Measurements from ENCODE around the gene CCDC33. TPM values are rescaled to one million over a fixed set of nuclear protein-coding genes. Genes with fewer than 3 reads are reported as not detected.

The CCDC33 gene
- total RNA-seq, 1 experiment from 2014 or later: 10.6 TPM

- TF ChIP-seq, protein P1, sequence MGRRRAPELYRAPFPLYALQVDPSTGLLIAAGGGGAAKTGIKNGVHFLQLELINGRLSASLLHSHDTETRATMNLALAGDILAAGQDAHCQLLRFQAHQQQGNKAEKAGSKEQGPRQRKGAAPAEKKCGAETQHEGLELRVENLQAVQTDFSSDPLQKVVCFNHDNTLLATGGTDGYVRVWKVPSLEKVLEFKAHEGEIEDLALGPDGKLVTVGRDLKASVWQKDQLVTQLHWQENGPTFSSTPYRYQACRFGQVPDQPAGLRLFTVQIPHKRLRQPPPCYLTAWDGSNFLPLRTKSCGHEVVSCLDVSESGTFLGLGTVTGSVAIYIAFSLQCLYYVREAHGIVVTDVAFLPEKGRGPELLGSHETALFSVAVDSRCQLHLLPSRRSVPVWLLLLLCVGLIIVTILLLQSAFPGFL (CRISPR knock-in tag; IDR thresholded peaks at IDR 0.05; ENCODE audit: borderline replicate concordance): no peak
- TF ChIP-seq ZMAT4 (CRISPR knock-in tag; IDR thresholded peaks at IDR 0.05) (no peak), SMAD3 (CRISPR knock-in tag; IDR thresholded peaks at IDR 0.05; ENCODE audit: borderline replicate concordance) (no peak), ZNF512 (CRISPR knock-in tag; IDR thresholded peaks at IDR 0.05; ENCODE audit: borderline replicate concordance) (no peak)
Observed at GRCh38 chr15:74215958-74216357, 20.2 kb upstream of the CCDC33 start (continued).

- ATAC-seq: no peak
- H3K27me3 Mint-ChIP-seq (ENCODE audit: low read depth): peaks cover 62% of the 10 kb centered on the region
- no peak for DNase-seq (ENCODE audit: low spot score)
- ChIA-PET POLR2A (no interaction called here), CTCF (no interaction called here)
- TF ChIP-seq TP53 (CRISPR knock-in tag; IDR thresholded peaks at IDR 0.05): no peak
- peaks cover 70% of the 10 kb centered on the region for H3K4me1 Mint-ChIP-seq
- no peaks in the 10 kb centered on the region for H3K36me3 Mint-ChIP-seq
- H3K4me3 Mint-ChIP-seq: no peak overlapping the region
- H3K9me3 Mint-ChIP-seq: no peaks in the 10 kb centered on the region
- no peak overlapping the region for H3K27ac Mint-ChIP-seq
Observed at GRCh38 chr15:74216949-74217348, 19.2 kb upstream of the CCDC33 start.

GRCh38 chr15:74217907-74218885 lies 17.9 kb upstream of the CCDC33 start:
- H3K9me3 Mint-ChIP-seq: no peaks in the 10 kb centered on the region
- ATAC-seq (no peak), DNase-seq (ENCODE audit: low spot score) (no peak)
- POLR2A ChIA-PET: no interaction called here
- no peak overlapping the region for H3K27ac Mint-ChIP-seq
- H3K36me3 Mint-ChIP-seq: no peaks in the 10 kb centered on the region
- TF ChIP-seq ESRRA (CRISPR knock-in tag; IDR thresholded peaks at IDR 0.05; ENCODE audit: borderline replicate concordance): no peak
- no peak for TF ChIP-seq FOXK1 (CRISPR knock-in tag; IDR thresholded peaks at IDR 0.05)
- TF ChIP-seq, protein P2, sequence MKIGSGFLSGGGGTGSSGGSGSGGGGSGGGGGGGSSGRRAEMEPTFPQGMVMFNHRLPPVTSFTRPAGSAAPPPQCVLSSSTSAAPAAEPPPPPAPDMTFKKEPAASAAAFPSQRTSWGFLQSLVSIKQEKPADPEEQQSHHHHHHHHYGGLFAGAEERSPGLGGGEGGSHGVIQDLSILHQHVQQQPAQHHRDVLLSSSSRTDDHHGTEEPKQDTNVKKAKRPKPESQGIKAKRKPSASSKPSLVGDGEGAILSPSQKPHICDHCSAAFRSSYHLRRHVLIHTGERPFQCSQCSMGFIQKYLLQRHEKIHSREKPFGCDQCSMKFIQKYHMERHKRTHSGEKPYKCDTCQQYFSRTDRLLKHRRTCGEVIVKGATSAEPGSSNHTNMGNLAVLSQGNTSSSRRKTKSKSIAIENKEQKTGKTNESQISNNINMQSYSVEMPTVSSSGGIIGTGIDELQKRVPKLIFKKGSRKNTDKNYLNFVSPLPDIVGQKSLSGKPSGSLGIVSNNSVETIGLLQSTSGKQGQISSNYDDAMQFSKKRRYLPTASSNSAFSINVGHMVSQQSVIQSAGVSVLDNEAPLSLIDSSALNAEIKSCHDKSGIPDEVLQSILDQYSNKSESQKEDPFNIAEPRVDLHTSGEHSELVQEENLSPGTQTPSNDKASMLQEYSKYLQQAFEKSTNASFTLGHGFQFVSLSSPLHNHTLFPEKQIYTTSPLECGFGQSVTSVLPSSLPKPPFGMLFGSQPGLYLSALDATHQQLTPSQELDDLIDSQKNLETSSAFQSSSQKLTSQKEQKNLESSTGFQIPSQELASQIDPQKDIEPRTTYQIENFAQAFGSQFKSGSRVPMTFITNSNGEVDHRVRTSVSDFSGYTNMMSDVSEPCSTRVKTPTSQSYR (CRISPR knock-in tag; IDR thresholded peaks at IDR 0.05): no peak
- TF ChIP-seq ZNF416 (CRISPR knock-in tag; IDR thresholded peaks at IDR 0.05): no peak
- no peak for TF ChIP-seq NFATC4 (CRISPR knock-in tag; IDR thresholded peaks at IDR 0.05)
- TF ChIP-seq, protein P3, sequence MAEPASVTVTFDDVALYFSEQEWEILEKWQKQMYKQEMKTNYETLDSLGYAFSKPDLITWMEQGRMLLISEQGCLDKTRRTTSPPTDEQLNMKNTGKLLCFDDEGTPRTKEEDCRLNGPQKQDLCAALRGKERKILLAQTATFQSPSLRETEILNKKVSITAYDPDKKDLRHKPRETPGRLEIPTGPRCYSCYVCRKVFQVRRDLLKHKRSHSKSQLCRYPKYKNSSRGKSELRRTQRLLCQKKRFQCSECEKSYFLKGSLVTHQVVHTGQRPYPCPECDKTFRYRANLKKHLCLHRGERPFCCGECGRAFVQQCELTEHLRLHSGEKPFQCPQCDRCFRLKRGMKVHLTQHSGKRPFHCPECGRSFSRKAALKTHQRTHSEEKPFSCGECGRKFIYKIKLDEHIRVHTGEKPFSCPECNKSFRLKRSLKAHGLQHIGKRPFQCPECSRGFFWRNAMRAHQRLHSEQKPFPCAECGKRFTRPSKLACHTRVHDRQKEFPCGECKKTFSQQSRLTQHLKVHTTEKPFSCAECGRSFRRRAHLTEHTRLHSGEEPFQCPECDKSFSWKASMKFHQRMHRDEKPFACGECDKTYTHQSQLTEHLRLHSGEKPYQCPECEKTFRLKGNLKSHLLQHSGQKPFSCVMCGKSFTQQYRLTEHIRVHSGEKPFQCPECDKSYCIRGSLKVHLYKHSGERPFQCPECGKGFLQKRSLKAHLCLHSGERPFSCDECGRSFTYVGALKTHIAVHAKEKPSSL (CRISPR knock-in tag; conservative IDR thresholded peaks at IDR 0.05): no peak
- no peak for TF ChIP-seq FOXJ3 (CRISPR knock-in tag; IDR thresholded peaks at IDR 0.05; ENCODE audit: borderline replicate concordance)
- CTCF ChIA-PET: no interaction called here
- no peak overlapping the region for H3K4me3 Mint-ChIP-seq
- H3K27me3 Mint-ChIP-seq (ENCODE audit: low read depth): peaks cover 75% of the 10 kb centered on the region
- H3K4me1 Mint-ChIP-seq: peaks cover 69% of the 10 kb centered on the region

Measured in WTC11 (cell line).